Loucy (cell line): ENCODE results near the gene HTR7.
A peak's percentile ranks its signal among the peaks of the same experiment; 100 is the strongest.

Experiments
- H2AFZ ChIP-seq: fragments of 200-600 bp; sonication (generic); 2 replicates; pipeline ENCODE4 v1.6.0; 2016; ENCODE audit warnings: antibody characterized with exemption, mild to moderate bottlenecking, low read length, moderate library complexity
- H3F3A ChIP-seq: fragments of 200-600 bp; 2 replicates; pipeline ENCODE4 v1.6.0; 2016; ENCODE audit warnings: antibody characterized with exemption, low read depth, mild to moderate bottlenecking
- H3K27me3 ChIP-seq: fragments of 200-600 bp; sonication (generic); 2 replicates; pipeline ENCODE4 v1.6.1; 2014; ENCODE audit warnings: low read length, mild to moderate bottlenecking; ENCODE audit not compliant: insufficient read depth, poor library complexity, severe bottlenecking
- H3K36me3 ChIP-seq: fragments of 200-600 bp; sonication (generic); 2 replicates; pipeline ENCODE4 v1.6.1; 2016; ENCODE audit warnings: low read length; ENCODE audit not compliant: insufficient read depth
- H3K4me1 ChIP-seq: fragments of 200-600 bp; sonication (generic); 2 replicates; pipeline ENCODE4 v1.5.1; 2014; ENCODE audit warnings: low read length, mild to moderate bottlenecking; ENCODE audit not compliant: insufficient read depth, poor library complexity, severe bottlenecking
- H3K4me2 ChIP-seq: fragments of 200-600 bp; sonication (generic); 2 replicates; pipeline ENCODE4 v1.6.0; 2014; ENCODE audit warnings: antibody characterized with exemption, low read length, low read depth, mild to moderate bottlenecking; ENCODE audit not compliant: poor library complexity, severe bottlenecking
- H3K4me3 ChIP-seq: fragments of 200-600 bp; sonication (generic); 2 replicates; pipeline ENCODE4 v1.5.1; 2014; ENCODE audit warnings: low read length, mild to moderate bottlenecking, mixed read lengths; ENCODE audit not compliant: poor library complexity, severe bottlenecking
- H3K79me2 ChIP-seq: fragments of 200-600 bp; sonication (generic); 2 replicates; pipeline ENCODE4 v1.6.1; 2014; ENCODE audit warnings: low read length; ENCODE audit not compliant: insufficient read depth
- H3K9ac ChIP-seq: fragments of 200-600 bp; sonication (generic); 2 replicates; pipeline ENCODE4 v1.6.0; 2014; ENCODE audit warnings: mild to moderate bottlenecking, low read depth, low read length, moderate library complexity; ENCODE audit not compliant: poor library complexity, severe bottlenecking
- H3K9me2 ChIP-seq: fragments of 200-600 bp; sonication (generic); replicated peaks from 2 replicates; pipeline ENCODE4 v1.6.1; 2016; ENCODE audit warnings: low read depth, low read length, mixed read lengths
- H3K9me3 ChIP-seq: fragments of 200-600 bp; sonication (generic); 2 replicates; pipeline ENCODE4 v1.6.1; 2014; ENCODE audit warnings: mild to moderate bottlenecking, antibody characterized with exemption, low read length, low read depth; ENCODE audit not compliant: insufficient read depth
- H4K20me1 ChIP-seq: fragments of 200-600 bp; sonication (generic); 2 replicates; pipeline ENCODE4 v1.6.0; 2014; ENCODE audit warnings: antibody characterized with exemption, low read length, mild to moderate bottlenecking; ENCODE audit not compliant: insufficient read depth, poor library complexity, severe bottlenecking
- EZH2phosphoT487 ChIP-seq: fragments of 200-600 bp; IDR thresholded peaks from 2 replicates; pipeline ENCODE4 v1.6.1; 2018; ENCODE audit warnings: antibody characterized with exemption, mild to moderate bottlenecking, moderate library complexity, borderline replicate concordance
- TF ChIP-seq, protein P1 (sequence below): fragments of 200-600 bp; sonication (generic); conservative IDR thresholded peaks from 2 replicates; pipeline ENCODE4 v1.5.1; 2014; ENCODE audit warnings: mild to moderate bottlenecking, antibody characterized with exemption, low read length

Gene HTR7

GRCh38 chr10:90775351-90776028 is 82.3 kb downstream of the HTR7 start:
- no peak overlapping the region for H3K9ac ChIP-seq
- H3K4me3 ChIP-seq, result no peak overlapping the region
- no peaks in the 10 kb centered on the region for H3K9me2 ChIP-seq
- peaks cover 2% of the 10 kb centered on the region; the same call in 1 of the 2 replicates for H3K9me3 ChIP-seq
- no peaks in the 10 kb centered on the region for H3K36me3 ChIP-seq
- H2AFZ ChIP-seq, result no peak overlapping the region
- H4K20me1 ChIP-seq, result no peaks in the 10 kb centered on the region
- TF ChIP-seq EZH2phosphoT487, result no peak
- TF ChIP-seq, protein P1, sequence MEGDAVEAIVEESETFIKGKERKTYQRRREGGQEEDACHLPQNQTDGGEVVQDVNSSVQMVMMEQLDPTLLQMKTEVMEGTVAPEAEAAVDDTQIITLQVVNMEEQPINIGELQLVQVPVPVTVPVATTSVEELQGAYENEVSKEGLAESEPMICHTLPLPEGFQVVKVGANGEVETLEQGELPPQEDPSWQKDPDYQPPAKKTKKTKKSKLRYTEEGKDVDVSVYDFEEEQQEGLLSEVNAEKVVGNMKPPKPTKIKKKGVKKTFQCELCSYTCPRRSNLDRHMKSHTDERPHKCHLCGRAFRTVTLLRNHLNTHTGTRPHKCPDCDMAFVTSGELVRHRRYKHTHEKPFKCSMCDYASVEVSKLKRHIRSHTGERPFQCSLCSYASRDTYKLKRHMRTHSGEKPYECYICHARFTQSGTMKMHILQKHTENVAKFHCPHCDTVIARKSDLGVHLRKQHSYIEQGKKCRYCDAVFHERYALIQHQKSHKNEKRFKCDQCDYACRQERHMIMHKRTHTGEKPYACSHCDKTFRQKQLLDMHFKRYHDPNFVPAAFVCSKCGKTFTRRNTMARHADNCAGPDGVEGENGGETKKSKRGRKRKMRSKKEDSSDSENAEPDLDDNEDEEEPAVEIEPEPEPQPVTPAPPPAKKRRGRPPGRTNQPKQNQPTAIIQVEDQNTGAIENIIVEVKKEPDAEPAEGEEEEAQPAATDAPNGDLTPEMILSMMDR, result no peak
- no peaks in the 10 kb centered on the region for H3K4me1 ChIP-seq
- no peaks in the 10 kb centered on the region for H3F3A ChIP-seq
- no peaks in the 10 kb centered on the region for H3K79me2 ChIP-seq
- H3K27me3 ChIP-seq, result no peaks in the 10 kb centered on the region
- no peak overlapping the region for H3K4me2 ChIP-seq

DNA sequence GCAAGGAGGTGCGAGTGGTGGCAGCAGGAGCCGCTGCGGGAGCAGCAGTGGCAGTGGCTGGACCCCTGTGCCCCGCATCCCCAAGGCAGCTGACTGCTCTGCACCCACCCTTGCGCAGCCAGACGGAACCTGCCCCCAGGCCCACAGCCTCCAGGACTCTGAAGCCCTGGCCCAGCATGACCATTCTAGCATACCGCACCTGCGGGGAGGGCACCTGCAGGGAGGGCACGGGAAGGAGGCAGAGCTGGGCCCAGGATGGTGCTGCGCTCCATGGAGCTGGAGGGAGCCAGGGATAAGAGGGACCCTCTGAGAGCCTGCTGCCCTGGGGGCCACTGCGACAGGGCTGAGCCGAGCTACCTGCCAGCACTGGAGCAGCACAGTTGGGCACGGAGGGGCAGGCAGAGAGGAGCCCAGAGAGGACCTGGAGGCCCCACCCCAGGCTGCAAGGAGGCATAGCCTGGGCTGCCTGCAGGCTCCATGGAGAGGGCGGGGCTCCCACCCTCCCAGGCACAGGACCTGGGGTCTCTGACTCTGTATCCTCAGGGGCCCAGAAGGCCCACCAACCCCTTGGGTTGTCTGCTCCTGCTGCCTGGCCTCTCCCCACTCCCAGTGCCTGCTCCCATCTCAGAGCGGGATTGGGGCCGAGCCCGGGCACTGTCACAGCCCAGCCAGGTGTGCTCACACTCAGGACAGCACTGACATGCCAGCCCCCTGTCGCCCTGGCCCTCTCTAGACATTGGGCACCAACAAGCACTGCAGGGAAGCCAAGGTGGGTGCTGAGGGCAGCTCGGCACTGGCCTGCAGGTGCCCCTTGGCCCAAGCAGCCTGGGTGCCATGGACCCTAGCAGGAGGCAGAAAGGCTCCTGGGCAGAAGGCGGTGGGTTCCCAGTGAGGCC is 87.6 kb downstream of the HTR7 start:
- no peaks in the 10 kb centered on the region for H3K9me2 ChIP-seq

DNA sequence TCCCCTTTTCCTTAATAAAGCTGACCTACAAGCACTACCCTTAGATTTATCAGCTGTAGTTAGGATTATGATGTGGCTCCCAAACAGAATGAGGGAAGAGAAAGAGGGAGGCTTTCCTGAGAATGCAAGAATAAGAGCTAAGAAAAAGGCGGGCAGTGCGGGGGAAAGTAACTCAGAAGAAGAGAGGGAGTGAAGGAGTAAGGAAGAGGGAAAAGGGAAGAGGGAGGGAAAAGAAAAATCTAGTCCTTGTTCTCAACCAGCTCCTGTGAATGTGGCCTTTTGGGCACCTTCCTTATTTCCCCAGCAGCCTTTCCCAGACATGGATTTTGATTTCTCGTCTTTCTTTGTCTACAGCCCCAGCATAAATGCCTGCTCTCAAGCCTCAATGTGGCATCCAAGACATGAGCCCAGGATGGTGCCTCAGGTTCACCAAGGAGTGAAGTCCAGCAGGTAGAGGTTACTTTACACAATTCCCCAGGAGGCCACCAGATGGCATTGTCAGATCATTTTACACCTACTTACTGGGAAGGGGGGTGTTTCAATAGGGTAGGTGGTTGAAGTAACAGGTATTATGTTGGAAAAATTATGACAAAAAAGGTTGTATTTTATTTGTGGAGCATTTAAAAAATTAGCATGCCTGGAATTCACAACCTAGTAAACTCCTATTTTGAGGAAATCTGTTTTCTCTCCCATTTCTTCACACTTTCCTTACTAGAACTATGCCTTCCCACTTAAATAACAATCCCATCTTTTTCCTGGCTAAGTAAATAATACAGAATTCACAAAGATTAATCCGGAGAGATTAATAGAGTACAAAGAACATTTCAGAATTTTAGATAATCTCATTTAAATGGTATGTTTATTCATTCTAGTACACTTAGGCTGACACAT is 106.5 kb downstream of the HTR7 start:
- no peak overlapping the region for H3K4me2 ChIP-seq
- H3K79me2 ChIP-seq, result no peaks in the 10 kb centered on the region
- H3K9ac ChIP-seq, result no peak overlapping the region

More for the DNA sequence above, 87.6 kb downstream of the HTR7 start:
- Histone ChIP-seq H4K20me1 (no peaks in the 10 kb centered on the region), H3K4me1 (no peaks in the 10 kb centered on the region), H3K36me3 (no peaks in the 10 kb centered on the region), H3K9ac (no peak overlapping the region), H3K4me2 (no peak overlapping the region), H3F3A (no peaks in the 10 kb centered on the region), H3K9me3 (peaks cover 3% of the 10 kb centered on the region; the same call in 1 of the 2 replicates), H3K4me3 (no peak overlapping the region), H3K27me3 (no peaks in the 10 kb centered on the region), H3K79me2 (no peaks in the 10 kb centered on the region), H2AFZ (no peak overlapping the region)
- TF ChIP-seq EZH2phosphoT487, result no peak
- TF ChIP-seq, protein P1, result no peak

More for the DNA sequence above, 106.5 kb downstream of the HTR7 start:
- TF ChIP-seq, protein P1, result peak; percentile 88
- no peak for TF ChIP-seq EZH2phosphoT487
- Histone ChIP-seq H4K20me1 (no peaks in the 10 kb centered on the region), H2AFZ (no peak overlapping the region), H3K4me3 (no peak overlapping the region), H3K9me2 (no peaks in the 10 kb centered on the region), H3K27me3 (no peaks in the 10 kb centered on the region), H3K9me3 (no peaks in the 10 kb centered on the region), H3K36me3 (no peaks in the 10 kb centered on the region), H3F3A (no peaks in the 10 kb centered on the region), H3K4me1 (no peaks in the 10 kb centered on the region)
